ENCODE measurements around the gene BMP6.
A peak's percentile ranks its signal among the peaks of the same experiment; 100 is the strongest.

BMP6 gene

DNA sequence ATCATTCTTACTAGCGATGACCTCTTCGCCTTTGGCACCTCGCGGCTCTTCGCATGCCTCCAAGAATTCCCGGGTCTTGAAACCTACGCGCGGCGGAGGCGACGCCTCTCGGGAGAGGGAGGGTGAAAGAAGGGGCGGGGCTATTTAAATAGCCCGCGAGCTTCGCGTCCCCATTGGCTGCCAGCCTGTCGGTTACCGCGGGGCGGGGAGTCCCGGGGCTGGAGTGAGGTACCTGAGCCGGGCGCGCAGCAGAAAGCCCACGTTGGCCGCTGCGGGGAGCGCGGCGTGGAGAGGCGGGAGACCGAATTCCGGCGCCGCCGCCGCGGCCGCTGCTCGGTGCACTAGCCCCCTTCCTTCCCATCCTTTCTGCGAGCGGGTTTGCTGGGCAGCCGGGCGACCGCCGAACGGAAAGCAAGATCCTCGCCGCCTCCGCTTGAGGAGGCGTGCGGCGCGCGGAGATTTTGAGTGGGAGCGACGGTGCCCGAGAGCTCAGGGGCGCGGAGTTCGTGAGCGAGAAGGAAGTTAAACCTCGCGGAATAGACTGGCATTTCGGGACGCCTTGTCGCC lies at the start of gene BMP6:
TSS of gene BMP6 (plus strand) at position 251 of the 567 bp plus-strand sequence. CDS start 857 bp downstream, outside the sequence.
- peak; percentile 66 for DNase-seq (ENCODE audit: low spot score)

DNA sequence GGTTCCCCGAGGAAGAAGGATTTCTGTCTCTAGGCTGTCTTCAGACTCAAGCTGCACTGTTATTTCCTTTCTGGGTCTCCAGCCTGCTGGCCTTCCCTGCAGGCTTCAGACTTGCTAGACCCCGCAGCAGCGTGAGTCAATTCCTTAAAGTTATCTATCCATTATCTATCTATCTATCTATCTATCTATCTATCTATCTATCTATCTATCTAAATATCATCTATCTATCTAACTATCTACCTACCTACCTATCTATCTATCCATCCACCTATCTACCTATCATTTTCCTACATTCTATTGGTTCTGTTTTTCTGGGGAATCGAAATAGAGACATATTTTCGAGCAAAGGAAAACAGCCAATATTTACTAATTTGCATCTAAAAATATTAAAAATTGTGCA lies 48.7 kb upstream of the BMP6 start:
- no peak for DNase-seq (ENCODE audit: low spot score)

DNA sequence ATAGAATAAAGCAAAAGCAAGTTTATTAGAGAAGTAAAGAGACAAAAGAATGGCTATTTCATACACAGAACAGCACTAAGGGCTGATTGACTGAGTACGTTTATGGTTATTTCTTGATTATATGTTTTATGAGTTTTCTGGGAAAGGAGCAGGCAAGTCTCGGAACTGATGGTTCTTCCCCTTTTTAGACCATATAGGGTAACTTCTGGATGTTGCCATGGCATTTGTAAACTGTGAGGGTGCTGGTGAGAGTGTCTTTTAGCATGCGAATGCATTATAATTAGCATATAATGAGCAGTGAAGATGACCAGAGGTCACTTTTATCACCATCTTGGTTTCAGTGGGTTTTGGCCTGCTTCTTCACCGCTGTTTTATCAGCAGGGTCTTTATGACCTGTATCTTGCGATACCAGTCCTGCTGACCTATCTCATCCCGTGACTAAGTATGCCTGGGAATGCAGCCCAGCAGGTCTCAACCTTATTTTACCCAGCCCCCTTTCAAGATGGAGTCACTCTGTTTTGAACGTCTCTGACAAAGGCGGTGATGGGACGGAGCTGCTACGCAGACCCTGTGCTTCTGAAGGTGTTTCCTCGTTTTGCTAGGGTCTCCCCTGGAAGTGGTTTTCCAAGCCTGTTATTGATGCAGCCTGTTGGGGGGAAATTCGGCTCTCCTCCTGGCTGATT lies 45.4 kb upstream of the BMP6 start:
- DNase-seq (ENCODE audit: low spot score): no peak

DNA sequence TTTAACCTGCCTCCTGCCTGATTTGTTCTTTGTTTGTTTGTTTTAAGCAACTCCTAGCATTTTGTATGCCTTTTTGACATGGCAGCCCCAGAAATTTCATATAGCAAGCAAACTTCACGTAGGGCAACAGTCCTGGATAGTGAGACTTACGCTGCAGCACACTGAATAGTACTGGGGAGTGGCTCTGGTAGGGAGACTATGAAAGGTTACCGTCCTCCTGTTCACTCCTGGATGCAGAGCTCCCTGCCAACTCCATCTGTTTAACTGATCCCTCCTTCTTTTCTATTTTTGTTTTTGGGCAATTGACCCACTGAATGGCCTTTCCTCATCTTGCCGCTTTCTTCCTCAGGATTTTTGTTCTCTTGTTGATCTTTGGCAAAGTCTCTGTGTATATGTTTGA lies 44.5 kb upstream of the BMP6 start:
- DNase-seq (ENCODE audit: low spot score): no peak

DNA sequence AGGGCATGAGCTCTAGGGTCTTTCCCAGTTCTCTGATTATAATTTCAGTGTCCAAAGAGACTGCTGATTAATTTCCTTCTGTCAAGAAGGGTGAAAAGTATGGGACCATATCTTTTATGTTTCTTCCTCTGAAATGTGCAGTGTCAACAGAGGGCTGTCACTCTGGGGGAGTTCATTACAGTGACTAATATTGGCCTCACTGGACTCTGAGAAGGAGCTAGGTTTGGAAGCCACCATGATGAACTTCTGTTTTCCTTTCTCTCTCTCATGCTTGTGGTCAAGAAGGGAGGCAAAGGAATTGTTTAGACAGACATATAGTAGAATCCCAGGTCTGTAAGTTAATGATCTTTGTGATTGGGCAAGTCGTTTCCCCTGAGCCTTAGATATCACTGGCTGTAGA lies 41.8 kb upstream of the BMP6 start:
- no peak for DNase-seq (ENCODE audit: low spot score)

DNA sequence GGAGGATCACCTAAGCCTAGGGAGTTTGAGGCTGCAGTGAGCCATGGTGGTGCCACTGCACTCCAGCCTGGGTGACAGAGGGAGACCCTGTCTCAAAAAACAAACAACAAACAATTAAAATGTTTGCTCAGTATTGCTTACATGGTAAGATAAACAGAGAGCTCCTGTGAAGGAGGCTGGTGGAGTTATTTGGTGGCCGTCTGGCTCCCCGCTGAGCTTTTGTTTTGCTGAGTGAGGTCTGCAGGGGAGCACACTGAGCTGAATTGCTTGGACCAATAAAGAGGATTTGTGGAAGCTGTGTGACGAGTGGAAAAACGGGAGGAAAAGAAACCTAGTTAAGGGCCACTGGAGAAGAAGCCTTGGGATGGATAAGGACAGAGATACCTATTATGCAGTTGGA lies 41.1 kb upstream of the BMP6 start:
- DNase-seq (ENCODE audit: low spot score): no peak

DNA sequence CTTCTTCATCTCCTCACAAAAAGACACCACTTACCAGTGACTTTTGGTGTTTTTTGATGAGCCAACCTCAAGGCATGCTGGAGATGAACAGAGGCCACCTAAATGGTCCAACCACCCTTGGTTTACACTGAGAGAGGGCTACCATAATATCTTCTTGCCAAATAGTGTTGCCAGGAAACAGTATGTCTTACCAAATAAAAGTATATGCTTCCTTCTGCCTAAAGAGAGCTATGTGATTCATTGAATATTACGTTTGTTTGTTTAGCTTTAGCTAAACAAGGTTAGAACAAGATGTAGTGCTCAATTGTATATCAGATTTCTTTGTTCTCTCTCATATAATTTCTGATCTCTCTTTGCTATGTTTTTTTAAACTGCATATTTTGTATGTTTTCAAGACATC lies 40.6 kb upstream of the BMP6 start:
- DNase-seq (ENCODE audit: low spot score): no peak

DNA sequence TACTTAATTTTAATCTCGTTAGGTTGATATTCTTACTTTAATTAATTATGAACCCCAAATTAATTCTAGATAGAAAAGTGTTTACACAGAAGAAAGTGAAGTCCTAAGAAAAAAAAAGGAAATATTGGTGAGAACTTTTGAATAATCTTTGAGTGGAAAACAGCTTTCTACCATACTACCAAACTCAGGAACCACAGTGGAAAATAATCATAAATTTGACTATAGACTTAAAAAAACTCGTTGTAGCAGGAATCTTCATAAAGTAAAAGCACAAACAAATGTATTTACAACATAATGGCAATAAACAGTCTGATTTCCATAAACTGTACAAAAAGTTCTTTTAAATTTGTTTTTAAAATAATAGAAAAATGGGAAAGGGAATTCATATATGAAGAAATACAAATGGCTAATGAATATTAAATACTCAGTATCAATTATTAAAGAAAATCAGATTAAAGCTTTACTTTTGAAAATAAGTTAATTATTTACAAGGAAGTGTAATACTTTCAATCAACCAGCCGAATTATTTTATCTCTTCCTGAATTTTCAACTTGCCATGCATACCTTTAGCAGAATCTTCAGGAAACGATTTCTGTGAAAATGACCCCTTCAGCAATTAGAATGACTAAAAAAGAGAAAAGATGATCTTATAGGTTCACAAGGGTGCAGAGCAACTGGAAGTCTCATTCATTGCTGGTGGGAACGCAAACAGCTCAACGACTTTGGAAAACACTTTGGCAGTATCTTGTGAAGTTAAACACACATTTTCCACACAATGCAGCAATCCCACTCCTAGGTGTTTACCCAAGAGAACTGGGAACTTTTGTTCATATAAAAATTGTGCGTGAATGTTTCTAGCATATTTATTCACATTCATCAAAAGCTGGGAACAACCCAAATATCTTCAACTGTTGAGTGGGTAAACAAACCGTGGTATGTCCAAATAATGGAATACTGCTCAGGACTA lies 38.5 kb upstream of the BMP6 start:
- no peak for DNase-seq (ENCODE audit: low spot score)

DNA sequence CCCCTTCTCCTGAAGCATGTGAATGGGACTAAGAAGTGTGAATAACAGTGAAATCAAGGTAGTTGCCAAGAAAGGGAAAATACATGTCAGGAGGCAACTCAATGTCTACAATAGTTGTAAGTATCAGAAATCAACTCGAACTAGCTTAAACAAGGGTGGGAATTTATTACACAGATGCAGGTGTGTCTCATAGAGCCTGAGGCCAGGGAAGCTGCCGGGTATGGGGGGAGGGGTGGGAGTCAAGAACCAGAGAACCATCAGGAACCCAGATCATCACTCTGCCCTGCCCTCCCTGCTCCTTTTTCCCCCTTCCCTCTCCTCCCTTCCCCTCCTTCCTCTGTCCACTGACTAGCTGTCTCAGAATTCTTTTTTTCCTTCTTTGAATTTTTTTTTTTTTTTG lies 34.9 kb upstream of the BMP6 start:
- no peak for DNase-seq (ENCODE audit: low spot score)

DNA sequence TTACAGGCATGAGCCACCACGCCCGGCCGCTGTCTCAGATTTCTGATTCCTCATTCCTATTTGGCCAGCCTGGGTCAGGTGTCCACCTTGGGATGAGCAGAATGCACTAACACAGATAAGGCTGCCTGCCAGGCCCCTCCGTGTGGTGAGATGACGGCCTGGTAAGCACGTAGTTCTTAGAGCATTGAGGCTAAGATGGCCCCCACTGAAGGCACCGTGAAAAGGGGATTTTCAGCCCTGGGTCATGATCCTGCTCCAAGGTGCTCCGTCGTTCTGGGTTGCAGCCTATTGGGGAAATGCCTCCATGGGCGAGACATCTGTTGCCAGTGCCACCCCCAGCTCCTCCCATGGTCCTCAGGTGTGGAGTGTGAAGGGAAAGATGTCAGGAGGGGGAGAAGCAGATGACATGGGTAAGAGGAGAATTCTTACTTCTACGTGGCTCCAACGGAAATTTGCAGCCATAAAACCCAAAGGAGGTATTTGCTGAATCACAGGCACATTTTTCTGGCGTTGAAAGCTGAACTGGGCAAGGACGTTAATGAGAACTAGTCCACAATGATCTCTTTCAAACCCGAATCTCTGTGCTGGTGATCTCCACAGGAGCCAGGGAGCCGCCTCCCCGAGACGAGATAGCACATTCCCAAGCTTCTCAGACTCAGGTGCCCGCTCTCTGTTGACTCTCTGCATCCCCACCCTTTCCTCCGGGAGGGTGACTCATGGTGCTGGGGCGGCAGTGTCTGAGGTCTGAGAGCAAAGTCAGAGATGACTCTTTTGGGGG lies 34.0 kb upstream of the BMP6 start:
- DNase-seq (ENCODE audit: low spot score): no peak

DNA sequence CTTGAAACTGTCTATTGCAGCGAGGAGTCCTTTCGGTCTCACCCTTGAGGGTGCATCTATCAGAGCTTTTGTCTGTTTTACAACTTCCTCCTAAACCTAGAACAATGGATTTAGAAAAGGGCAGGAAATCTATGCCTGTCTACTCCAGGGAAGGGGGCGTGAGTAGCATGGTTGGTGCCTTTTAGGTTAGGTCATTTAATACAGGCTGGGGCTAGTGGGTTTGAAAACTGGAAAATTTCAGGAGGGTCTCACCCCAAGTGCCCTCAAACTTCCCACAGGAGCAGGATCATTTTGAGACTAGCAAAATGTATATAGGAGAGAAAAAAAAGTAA lies 33.5 kb upstream of the BMP6 start:
- DNase-seq (ENCODE audit: low spot score): no peak

DNA sequence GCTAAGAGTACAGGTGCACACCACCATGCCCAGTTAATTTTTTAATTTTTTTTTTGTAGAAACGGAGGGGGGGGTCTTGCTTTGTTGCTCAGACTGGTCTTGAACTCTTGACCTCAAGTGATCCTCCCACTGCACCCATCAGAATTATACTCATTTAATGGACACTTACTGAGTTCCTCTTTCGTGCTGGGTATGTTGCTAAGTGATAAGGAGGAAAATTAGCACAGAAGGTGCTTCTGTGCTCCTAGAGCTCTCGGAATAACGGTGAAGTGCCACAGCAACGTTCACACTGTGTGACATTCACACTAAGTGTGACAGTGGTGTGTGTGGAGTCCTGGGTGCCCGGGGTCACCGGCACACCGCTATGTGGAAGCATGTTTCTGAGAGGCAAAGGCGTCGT lies 32.1 kb upstream of the BMP6 start:
- no peak for DNase-seq (ENCODE audit: low spot score)

DNA sequence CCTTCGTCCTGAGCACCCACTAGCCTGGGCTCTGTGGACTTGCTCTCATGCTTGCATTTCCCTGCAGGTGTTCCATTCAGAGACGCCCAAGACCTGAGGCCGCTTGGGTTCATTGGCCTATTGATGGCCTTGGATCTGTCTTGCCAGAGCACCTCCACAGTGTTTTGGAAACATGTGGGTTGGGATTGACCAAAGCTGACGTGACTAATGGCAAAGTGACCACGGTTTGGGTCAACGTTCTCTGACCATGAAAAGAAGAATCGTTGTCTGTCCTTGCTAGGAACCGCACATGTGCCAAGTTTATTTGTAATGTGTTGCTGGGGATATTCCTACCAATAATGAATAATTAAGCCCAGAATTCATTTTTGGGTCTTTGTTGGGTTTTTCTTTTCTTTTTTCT lies 29.8 kb upstream of the BMP6 start:
- DNase-seq (ENCODE audit: low spot score): no peak

DNA sequence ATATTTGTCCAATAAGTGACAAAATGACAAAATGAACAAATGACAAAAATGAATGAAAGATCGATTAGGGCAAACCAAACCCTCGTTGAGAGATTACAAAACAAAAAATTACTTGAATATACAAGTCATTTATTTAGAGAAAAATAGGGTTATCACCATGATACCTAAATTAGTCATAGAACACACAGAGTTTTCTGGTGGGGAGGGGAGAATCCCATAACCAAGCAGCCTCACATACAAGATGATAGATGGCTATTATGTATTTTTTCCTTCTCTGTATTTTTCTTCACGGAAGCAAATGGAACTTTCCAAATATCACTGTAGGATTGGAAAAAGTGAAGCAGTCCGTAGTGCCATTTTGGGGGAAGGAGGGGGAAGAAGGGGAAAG lies 28.5 kb upstream of the BMP6 start:
- no peak for DNase-seq (ENCODE audit: low spot score)

DNA sequence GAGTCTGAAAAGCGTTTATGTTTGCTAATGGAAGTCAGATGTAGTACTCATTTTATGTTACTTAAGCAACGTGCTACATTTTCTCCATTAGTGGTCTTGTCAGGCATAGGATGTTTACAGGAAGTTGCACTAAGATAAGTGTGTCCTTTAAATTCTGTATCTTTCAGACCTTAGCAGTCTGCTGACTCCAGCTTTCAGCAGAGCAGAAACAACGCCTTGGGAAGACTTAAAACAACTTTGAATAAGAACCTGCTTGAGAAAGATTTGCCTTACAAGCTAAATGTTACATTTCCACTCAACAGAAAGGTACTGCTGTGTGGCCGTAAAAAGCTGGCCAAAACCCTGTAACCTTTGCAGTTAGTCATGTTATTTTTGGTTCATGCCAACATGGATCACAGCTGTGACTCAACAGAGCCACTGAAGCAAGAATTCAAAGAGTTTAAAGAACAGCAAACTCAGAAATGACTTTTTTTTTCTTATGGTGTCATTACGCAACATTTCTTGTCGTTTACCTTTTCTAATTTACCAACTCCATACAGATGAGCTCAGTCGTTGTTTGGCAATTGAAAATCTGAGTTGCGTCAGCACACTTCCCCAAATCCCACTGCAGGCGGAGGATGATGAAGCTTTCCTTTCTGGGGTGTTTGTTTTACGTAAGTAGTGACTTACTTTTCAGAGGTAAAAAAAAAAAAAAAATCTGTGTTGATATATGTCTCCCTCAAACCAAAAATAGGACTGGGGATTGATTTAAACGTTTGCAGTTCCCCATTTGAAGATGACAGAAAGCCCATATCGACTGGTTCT lies 27.9 kb upstream of the BMP6 start:
- no peak for DNase-seq (ENCODE audit: low spot score)

DNA sequence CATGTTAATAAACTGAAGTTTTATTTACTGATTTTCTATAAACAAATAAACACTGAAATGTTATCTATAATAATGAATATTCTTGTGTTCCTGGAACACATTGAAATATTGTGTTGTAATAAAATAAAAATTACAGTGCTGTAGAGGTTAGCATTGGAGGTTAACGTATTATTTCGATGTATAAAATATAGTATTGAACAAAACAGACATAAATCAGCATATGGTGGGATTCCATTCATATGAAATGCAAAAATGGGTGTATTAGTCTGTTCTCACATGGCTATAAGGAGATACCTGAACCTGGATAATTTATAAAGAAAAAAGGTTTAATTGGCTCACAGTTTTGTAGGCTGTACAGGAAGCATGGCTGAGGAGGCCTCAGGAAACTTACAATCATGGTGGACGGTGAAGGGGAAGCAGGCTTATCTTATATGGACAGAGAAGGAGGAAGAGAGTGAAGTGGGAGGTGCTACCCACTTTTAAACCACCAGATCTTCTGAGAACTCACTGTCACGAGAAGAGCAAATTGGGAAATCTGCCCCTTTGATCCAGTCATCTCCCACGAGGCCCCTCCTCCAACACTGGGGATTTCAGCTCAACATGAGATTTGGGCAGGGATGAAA lies 24.6 kb upstream of the BMP6 start:
- DNase-seq (ENCODE audit: low spot score): no peak

DNA sequence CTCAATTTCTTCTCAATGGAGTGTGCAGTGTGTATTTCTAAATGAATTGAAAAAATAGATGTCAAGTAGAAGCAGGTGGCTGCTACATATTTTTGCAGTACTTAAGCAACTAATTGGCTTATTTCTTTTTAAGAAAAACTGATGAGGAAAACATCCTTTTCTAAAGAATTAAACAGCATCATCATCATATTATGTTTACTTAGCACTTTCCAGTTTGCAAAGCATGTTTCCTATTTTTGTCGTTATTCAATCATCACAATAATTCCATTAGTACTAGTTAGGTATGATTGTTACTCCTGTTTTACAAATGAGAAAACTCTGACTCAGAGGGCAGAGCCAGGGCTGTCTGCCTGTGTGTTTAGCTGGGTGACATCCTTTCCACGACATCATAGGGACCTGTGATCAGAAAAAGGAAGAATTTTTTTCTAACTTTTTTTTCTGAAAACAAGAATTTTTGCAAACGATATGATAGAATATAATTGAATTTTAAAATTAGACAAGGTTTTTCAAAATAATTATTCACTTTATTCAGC lies 22.7 kb upstream of the BMP6 start:
- DNase-seq (ENCODE audit: low spot score): no peak

DNA sequence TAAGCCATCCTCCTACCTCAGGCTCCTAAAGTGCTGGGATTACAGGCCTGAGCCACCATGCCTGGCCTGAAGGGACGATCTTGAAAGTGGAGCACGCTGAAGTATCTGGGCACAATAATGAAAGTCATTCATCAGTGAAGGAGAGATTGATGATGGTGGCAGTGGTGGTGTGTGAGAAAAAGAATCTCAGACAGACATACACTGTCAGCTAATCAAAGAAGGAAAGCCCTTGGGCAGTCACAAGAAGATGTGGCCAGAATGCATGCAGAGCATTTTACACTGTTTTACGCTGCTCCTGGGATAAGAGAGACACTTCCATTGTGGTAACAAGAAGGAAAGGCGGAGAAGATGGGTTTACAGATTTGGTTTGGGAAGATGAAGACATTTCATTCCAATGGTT lies 20.4 kb upstream of the BMP6 start:
- DNase-seq (ENCODE audit: low spot score): no peak

DNA sequence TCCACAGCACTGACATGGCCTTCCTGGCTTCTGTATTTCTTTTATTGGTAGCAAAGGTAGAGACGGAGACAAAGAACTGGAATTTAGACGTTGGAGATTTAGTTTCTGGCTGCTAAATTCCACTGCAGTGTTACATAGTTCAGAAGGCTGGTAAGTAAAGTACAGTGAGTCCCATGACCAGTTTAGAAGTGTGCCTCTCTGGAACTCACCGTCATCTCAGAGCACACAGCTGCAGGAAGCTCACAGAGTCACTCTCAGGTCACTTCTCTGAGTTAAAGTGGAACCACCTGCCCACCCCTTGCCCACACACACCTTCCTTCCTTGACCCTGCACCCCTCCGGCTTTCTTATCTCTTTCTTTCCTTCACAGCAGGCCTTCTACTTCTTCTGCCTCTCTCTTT lies 19.6 kb upstream of the BMP6 start:
- no peak for DNase-seq (ENCODE audit: low spot score)

DNA sequence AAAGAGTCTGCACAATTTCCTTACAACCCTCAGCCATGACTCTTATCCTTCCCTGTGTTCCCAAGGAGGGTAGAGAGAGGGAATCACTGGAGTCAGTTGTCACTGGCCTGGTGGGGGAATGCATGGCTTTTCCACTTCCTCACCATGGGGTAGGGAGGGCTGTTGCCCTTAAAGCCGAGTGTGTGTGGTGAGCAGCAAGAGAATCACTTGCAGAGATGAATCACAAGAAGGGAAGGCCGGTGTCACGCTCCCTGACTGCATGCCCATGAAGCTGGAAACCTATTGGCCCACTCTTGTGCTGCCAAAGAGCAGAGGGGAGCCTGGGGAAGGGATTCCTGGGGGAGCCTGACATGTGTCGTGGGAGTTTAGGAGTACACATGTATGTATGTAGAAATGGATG lies 18.1 kb upstream of the BMP6 start:
- DNase-seq (ENCODE audit: low spot score): no peak

DNA sequence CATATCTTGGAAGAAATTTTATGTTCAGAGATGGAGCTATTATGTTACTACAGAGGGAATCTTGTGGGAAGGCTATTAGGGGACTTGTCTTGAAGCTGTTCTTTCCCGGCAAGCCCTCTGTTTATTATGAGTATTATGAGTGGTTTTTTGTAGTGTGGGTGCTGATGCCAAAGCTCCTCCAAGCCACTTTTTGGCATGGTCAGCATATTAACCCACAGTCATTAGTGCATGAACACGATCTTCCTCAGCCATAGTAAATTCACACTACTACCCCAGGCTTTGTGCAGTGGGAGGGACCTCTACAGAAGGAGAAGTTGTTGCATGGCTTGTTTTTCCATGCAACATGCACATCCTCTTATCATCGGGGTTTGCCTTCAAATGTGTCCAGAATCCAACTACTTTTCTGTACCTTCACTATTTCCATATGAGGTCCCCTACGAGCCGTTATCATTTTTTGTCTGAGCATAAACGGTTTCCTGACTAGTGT lies 6.5 kb upstream of the BMP6 start:
- no peak for DNase-seq (ENCODE audit: low spot score)

Measured in activated CD4-positive, alpha-beta T cell treated with anti-CD3 and anti-CD28 coated beads, Interleukin-2, Interleukin-4, amounts not matched to agents 100 ng/mL and 50 ng/mL, durations not matched to agents 16 hours and 8 hours (primary cell).